Adrenal gland (tissue), 19 donors: ENCODE results near the gene SBF2. TPM values are rescaled to one million over a fixed set of nuclear protein-coding genes. Genes with fewer than 3 reads are reported as not detected.

ENCODE experiments used
- DNase-seq, 7 donors: peaks; one replicate each; pipeline ENCODE4 v3.0.0-alpha.2; 2019 to 2020
- H3K27ac ChIP-seq, 5 donors: fragments of 200-600 bp; sonication (generic) in 4 of 5; 1 replicate in 3 of 5; 2 replicates in 2 of 5; pipeline versions ENCODE4 v1.5.1 to v1.8.0; 2016 to 2020; ENCODE audit warnings: mild to moderate bottlenecking in 1 of 5
- H3K27me3 ChIP-seq: fragments of 200-600 bp; 2 replicates; pipeline ENCODE4 v1.8.0; 2021
- H3K36me3 ChIP-seq, 2 donors: fragments of 200-600 bp; replicated peaks in 1 of 2; 1 replicate in 1 of 2; 2 replicates in 1 of 2; pipeline versions ENCODE4 v1.5.1 to v1.8.0; 2018 to 2022
- H3K4me1 ChIP-seq, 2 donors: fragments of 200-600 bp; replicated peaks in 1 of 2; 1 replicate in 1 of 2; 2 replicates in 1 of 2; pipeline versions ENCODE4 v1.5.1 to v1.8.0; 2018 to 2021
- H3K4me3 ChIP-seq, 4 donors: fragments of 200-600 bp; sonication (generic) in 3 of 4; one replicate each; pipeline ENCODE4 v1.5.1; 2016 to 2018
- H3K9me3 ChIP-seq, 3 donors: fragments of 200-600 bp; sonication (generic) in 1 of 3; replicated peaks in 1 of 3; 1 replicate in 2 of 3; 2 replicates in 1 of 3; pipeline versions ENCODE4 v1.5.1 to v1.8.0; 2016 to 2021
- POLR2A ChIP-seq, 2 donors: fragments of 450-650 bp; IDR thresholded peaks; one replicate each; pipeline ENCODE4 v1.6.1; 2017; ENCODE audit warnings: antibody characterized with exemption in 2 of 2, mild to moderate bottlenecking in 2 of 2, moderate library complexity in 1 of 2
- WGBS, 4 donors: extraction: QIAGEN DNeasy Blood & Tissue Kit in 2 of 4; methylation state at CpG; one replicate each; pipeline versions ENCODE4 v1.1.5 to v1.1.7; 2013 to 2017; 5-methylcytosine and 5-hydroxymethylcytosine counted together
- intact Hi-C, 2 donors: fragments of 100-400 bp; cut with DNase I; formaldehyde crosslinking; loops; one replicate each; pipeline versions ENCODE4 v1.14.1 to v1.15.0; 2022 to 2023
- long read RNA-seq, 10 donors: library from polyadenylated mRNA in 3 of 10; unstranded in 2 of 10; stranded (forward) in 1 of 10; transcript quantifications; one replicate each; pipeline ENCODE4 v2.0.0 and lab custom pipeline, GENCODE V29; 2021 to 2026
- polyA plus RNA-seq, 3 donors: library from polyadenylated mRNA; stranded (reverse); fragments of 200-250 nt in 2 of 3; fragments of 350-450 nt in 1 of 3; fragmentation: Illumina TruSeq in 1 of 3; extraction: RNeasy Lipid Tissue Mini Kit (QIAGEN cat#74804) in 1 of 3; gene quantifications; one replicate each; pipeline ENCODE4 v1.2.3, GENCODE V29; 2013 to 2014
- total RNA-seq, 9 donors: library from RNA; depleted of rRNA in 4 of 9; stranded (reverse); fragments of >200 nt in 4 of 9; fragments of 120-200 nt in 1 of 9; fragmentation: NEBNext Ultra II Directional in 1 of 9; extraction: Animal tissue kit (Norgen Biotek cat#: 25700) in 1 of 9; gene quantifications; one replicate each; pipeline versions ENCODE4 v1.1.0 to v1.2.4, GENCODE V29; 2013 to 2023
- TF ChIP-seq, protein P1 (sequence below), 6 experiments: fragments of 450-650 bp in 4 of 6; fragments of 200-600 bp in 2 of 6; sonication (generic) in 1 of 6; IDR thresholded peaks; 1 replicate in 5 of 6; 2 replicates in 1 of 6; pipeline versions ENCODE4 v1.5.1 to v1.8.0; 2016 to 2021; ENCODE audit warnings: antibody characterized with exemption in 6 of 6, mild to moderate bottlenecking in 2 of 6, moderate library complexity in 1 of 6
- donor health status: healthy with polysubstance abuse.
- donor health status: Bipolar disorder and iron deficiency.
- donor health status: DM: yes; HTN: yes; CAD: no.
- donor health status: DM: no; HTN: no; CAD: no.
- donor health status: DM: no; HTN: no; CAD: no.
- donor health status: DM: yes; HTN: yes; CAD: no.

The SBF2 gene
- total RNA-seq (10 to 100 TPM; 32.1 to 66.7 (median 42.8) TPM), polyA plus RNA-seq (10 to 100 TPM; 12.5 to 23.5 (median 15.9) TPM)
- long read RNA-seq, donor 1: 0 reads
- long read RNA-seq, donor 2: 0 reads
- long read RNA-seq, donor 3: 0 reads
- long read RNA-seq, donor 4, partial matches to known transcripts: 1 of 7 reads
- long read RNA-seq, donor 4, other reads (novel, unspliced or antisense): 6 of 7 reads
- long read RNA-seq, donor 5, full-length matches to known transcripts: 3 of 6 reads
- long read RNA-seq, donor 5, partial matches to known transcripts: 3 of 6 reads
- long read RNA-seq, donor 5, other reads (novel, unspliced or antisense): 0 of 6 reads
- long read RNA-seq, donor 6, partial matches to known transcripts: 1 of 3 reads
- long read RNA-seq, donor 6, other reads (novel, unspliced or antisense): 2 of 3 reads
- long read RNA-seq, donor 7, partial matches to known transcripts: 0 of 1 reads
- long read RNA-seq, donor 7, other reads (novel, unspliced or antisense): 0 of 1 reads
- long read RNA-seq, donor 8, full-length matches to known transcripts: 2 of 2 reads
- long read RNA-seq, donor 8, partial matches to known transcripts: 0 of 2 reads
- long read RNA-seq, donor 8, other reads (novel, unspliced or antisense): 0 of 2 reads
- long read RNA-seq, donor 9, partial matches to known transcripts: 0 of 1 reads
- long read RNA-seq, donor 9, other reads (novel, unspliced or antisense): 0 of 1 reads
- long read RNA-seq, donor 10, partial matches to known transcripts: 0 of 1 reads
- long read RNA-seq, donor 10, other reads (novel, unspliced or antisense): 0 of 1 reads

DNA sequence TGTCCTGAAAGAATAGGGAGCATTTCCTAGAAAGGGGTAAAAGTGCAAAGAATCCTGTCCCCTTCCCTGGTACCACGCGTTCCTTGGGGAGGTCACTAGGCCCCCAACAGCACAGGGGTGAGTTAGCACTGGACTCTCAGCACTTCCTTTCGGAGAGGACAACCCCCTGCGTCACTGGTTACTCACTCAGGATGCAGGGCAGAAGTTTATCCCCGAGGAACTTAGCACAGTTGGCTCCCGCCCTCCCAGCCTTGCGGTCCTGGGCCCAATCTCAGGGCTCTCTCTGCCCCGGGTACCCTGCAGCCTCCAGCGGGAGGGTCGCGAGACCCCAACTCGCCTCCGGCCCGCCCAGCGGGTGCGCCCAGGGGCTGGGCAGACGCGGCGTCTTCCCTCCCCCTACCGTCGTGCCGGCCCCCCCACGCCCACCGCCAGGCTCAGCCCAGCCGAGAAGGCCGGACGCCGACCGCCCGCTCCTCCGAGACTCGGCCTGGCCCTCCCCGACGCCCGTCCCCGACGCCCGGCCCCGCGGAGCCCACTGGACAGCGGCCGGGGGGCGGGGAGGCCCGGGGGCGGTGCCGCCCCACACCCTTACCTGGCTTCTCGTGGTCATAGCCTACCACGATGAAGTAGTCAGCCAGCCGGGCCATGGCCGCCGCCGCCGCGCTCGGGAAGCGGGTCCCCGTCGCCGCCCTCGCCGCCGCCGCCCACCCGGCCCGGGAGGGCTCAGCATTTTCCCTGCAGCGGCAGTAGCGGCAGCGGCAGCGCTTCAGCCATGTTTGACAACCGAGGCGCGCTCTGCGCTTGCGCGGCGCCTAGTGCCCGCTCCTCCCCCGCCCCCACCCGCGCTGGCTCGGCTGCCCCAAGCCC is at the start of gene SBF2:
Gene SBF2, minus strand, starts transcription at position 797 of the 867 bp plus-strand sequence. Its CDS starts 150 bp downstream, at position 647.
- TF ChIP-seq, protein P1, sequence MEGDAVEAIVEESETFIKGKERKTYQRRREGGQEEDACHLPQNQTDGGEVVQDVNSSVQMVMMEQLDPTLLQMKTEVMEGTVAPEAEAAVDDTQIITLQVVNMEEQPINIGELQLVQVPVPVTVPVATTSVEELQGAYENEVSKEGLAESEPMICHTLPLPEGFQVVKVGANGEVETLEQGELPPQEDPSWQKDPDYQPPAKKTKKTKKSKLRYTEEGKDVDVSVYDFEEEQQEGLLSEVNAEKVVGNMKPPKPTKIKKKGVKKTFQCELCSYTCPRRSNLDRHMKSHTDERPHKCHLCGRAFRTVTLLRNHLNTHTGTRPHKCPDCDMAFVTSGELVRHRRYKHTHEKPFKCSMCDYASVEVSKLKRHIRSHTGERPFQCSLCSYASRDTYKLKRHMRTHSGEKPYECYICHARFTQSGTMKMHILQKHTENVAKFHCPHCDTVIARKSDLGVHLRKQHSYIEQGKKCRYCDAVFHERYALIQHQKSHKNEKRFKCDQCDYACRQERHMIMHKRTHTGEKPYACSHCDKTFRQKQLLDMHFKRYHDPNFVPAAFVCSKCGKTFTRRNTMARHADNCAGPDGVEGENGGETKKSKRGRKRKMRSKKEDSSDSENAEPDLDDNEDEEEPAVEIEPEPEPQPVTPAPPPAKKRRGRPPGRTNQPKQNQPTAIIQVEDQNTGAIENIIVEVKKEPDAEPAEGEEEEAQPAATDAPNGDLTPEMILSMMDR (IDR thresholded peaks at IDR 0.05): no peak
- TF ChIP-seq POLR2A (IDR thresholded peaks at IDR 0.05): peak; percentile 84 to 85
- no peaks in the 10 kb centered on the region for H3K27me3 ChIP-seq
- intact Hi-C loops: no loop called here
- H3K27ac ChIP-seq: peak within 1 kb of the TSS; percentile 89 to 99 (median 98)
- H3K36me3 ChIP-seq: no peaks in the 10 kb centered on the region
- WGBS, 4 donors: 1 to 4% (median 1%) methylated on average over 5 to 81 of the region's 81 CpGs
- DNase-seq: peak; percentile 86 to 93 (median 88)
- H3K4me1 ChIP-seq: peaks cover 11 to 30% of the 10 kb centered on the region in 2 donors
- H3K4me3 ChIP-seq: peak within 1 kb of the TSS; percentile 84 to 99 (median 86)
- no peaks in the 10 kb centered on the region for H3K9me3 ChIP-seq

DNA sequence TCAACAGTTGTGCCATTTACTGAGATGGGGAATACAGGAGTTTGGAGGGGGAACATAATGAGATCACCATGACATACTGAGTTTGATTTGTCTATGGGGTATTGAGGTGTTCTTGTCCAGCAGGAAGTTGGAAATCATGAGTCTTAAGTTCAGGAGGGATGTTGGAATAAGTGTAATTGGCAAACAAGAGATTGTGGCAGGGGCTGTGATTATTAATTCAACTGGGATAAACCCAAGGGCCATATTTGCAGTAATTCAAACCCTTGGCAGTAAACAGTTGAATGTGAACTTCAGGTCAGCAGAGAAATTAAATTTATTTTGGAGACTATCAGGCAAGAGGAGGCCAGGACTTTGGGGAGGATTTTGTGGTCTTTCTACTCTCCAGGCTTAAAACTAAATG is 44.3 kb upstream of the SBF2 start:
- H3K9me3 ChIP-seq: no peaks in the 10 kb centered on the region
- no peaks in the 10 kb centered on the region for H3K36me3 ChIP-seq
- TF ChIP-seq, protein P1 (IDR thresholded peaks at IDR 0.05): no peak
- no peak for TF ChIP-seq POLR2A (IDR thresholded peaks at IDR 0.05)
- no peak overlapping the region for H3K27ac ChIP-seq
- DNase-seq: no peak
- no peaks in the 10 kb centered on the region for H3K27me3 ChIP-seq
- no peak overlapping the region for H3K4me3 ChIP-seq
- intact Hi-C loops: no loop called here
- H3K4me1 ChIP-seq: no peaks in the 10 kb centered on the region

DNA sequence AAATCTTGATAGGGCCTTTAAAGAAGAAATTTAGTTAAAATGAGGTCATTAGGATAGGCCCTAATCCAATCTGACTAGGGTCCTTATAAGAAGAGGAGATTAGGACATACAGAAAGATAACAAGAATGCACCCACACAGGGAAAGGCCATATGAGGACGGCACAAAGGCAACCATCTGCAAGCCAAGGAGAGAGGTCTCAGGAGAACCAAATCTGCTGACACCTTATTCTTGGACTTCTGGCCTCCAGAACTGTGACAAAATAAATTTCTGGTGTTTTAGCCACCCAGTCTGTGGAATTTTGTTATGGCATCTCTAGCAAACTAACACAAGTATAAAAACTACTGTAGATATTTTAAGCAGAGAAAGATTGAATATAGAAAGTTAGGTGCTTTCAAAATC is 39.5 kb upstream of the SBF2 start:
- H3K27ac ChIP-seq: no peak overlapping the region
- intact Hi-C loops: no loop called here
- no peaks in the 10 kb centered on the region for H3K9me3 ChIP-seq
- no peak for DNase-seq
- 63 to 90% (median 74%) methylated on average over 1 of the region's 1 CpG for WGBS, 4 donors
- TF ChIP-seq POLR2A (IDR thresholded peaks at IDR 0.05): no peak
- TF ChIP-seq, protein P1 (IDR thresholded peaks at IDR 0.05): no peak
- H3K36me3 ChIP-seq: no peaks in the 10 kb centered on the region
- H3K27me3 ChIP-seq: no peaks in the 10 kb centered on the region
- no peak overlapping the region for H3K4me3 ChIP-seq
- H3K4me1 ChIP-seq: peaks cover 9 to 15% of the 10 kb centered on the region in 2 donors
